NB4 (cell line): Measurements from ENCODE around the gene PLEKHA6.
"Not testable (repeated sequence)": the region's sequence is repeated elsewhere in the genome, so short reads cannot be mapped to it uniquely, and the experiment has no call there.

Experiments used
- DNase-seq: peaks from one replicate; pipeline ENCODE4 v3.0.0; 2010; ENCODE audit warnings: low read depth
- H3K4me3 ChIP-seq: one replicate; pipeline ENCODE4 v1.5.1; 2011; ENCODE audit warnings: mild to moderate bottlenecking, low read depth, low read length, moderate library complexity
- MYC ChIP-seq: IDR thresholded peaks from 2 replicates; pipeline ENCODE4 v1.6.1; 2011; ENCODE audit warnings: low read depth, low read length
- POLR2A ChIP-seq: IDR thresholded peaks from 2 replicates; pipeline ENCODE4 v1.6.1; 2011; ENCODE audit warnings: mild to moderate bottlenecking; ENCODE audit not compliant: insufficient read length; ENCODE audit errors: extremely low read depth
- TF ChIP-seq, protein P1 (sequence below): IDR thresholded peaks from 2 replicates; pipeline ENCODE4 v1.6.1; 2011; ENCODE audit warnings: low read depth, low read length
- TF ChIP-seq, protein P2 (sequence below): IDR thresholded peaks from one replicate; pipeline ENCODE4 v1.5.1; 2012; ENCODE audit warnings: low read depth, low read length

Gene PLEKHA6

DNA sequence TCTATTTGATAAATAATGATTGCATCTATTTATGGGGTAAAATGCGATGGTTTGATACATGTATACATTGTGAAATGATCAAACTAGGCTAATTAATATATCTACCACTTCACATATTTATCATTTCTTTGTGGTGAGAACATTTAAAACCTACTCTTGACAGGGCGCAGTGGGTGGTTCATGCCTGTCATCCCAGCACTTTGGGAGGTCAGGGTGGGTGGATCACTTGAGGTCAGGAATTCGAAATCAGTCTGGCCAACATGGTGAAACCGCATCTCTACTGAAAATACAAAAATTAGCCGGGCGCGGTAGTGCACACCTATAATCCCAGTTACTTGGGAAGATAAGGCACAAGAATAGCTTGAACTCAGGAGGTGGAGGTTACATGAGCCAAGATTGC is 25.3 kb downstream of the PLEKHA6 start:
- TF ChIP-seq MYC = no peak
- TF ChIP-seq, protein P1, sequence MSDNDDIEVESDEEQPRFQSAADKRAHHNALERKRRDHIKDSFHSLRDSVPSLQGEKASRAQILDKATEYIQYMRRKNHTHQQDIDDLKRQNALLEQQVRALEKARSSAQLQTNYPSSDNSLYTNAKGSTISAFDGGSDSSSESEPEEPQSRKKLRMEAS = no peak
- TF ChIP-seq, protein P2, sequence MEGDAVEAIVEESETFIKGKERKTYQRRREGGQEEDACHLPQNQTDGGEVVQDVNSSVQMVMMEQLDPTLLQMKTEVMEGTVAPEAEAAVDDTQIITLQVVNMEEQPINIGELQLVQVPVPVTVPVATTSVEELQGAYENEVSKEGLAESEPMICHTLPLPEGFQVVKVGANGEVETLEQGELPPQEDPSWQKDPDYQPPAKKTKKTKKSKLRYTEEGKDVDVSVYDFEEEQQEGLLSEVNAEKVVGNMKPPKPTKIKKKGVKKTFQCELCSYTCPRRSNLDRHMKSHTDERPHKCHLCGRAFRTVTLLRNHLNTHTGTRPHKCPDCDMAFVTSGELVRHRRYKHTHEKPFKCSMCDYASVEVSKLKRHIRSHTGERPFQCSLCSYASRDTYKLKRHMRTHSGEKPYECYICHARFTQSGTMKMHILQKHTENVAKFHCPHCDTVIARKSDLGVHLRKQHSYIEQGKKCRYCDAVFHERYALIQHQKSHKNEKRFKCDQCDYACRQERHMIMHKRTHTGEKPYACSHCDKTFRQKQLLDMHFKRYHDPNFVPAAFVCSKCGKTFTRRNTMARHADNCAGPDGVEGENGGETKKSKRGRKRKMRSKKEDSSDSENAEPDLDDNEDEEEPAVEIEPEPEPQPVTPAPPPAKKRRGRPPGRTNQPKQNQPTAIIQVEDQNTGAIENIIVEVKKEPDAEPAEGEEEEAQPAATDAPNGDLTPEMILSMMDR = no peak
- no peak for TF ChIP-seq POLR2A

DNA sequence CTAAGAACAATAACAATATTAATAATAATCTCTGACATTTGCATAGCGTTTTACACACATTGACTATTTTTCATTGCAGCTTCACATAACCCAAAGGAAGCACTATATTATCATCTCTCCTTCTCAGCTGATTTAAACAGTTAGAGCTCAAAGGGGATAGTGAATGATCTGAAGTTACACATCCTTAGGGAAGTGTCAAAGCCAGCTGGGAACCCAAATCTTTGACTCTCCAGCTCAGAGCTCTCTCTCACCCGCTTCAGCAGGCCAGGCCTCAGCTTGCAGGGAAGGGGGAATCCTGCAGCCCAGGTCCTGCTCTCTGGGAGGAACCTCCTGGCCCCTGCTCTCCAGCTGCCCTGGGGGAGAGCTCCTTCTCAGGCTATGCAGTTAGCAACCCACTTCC is 26.3 kb downstream of the PLEKHA6 start:
- no peak for DNase-seq
- TF ChIP-seq POLR2A (no peak), MYC (no peak)
- TF ChIP-seq, protein P2 = no peak
- TF ChIP-seq, protein P1 = no peak
- no peak overlapping the region for H3K4me3 ChIP-seq

More for the DNA sequence above, 25.3 kb downstream of the PLEKHA6 start:
- DNase-seq = no peak
- H3K4me3 ChIP-seq = no peak overlapping the region

DNA sequence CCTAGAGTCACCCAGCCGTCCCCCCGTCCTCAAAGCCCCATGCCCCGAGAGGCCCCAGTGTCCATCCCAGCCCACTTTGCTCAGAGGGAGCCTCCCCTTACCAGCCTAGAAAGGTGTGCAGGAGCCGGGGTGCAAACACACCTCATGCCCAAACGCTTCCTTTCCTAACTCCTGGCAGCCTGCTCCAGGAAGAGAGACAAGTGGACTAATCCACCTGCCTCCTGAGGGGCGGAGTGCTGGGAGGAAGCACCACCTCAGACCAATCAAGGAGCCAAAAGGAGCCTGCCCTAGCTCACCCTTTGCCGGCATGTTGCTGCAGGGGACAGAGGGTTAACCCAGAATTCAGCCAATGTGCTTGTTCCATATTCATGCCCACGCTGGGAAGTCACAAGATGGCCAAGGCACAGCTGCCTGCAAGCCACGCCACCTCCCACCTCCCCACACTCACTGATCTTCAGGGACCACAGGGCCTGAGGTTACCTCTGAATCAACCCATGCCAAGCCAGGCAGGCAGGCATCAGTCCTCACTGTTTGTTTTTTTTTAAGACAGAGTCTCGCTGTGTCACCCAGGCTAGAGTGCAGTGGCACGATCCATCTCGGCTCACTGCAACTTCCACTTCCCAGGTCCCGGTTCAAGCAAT is 27.8 kb downstream of the PLEKHA6 start:
- DNase-seq = no peak
- H3K4me3 ChIP-seq = no peak overlapping the region
- TF ChIP-seq MYC (no peak), POLR2A (no peak)
- TF ChIP-seq, protein P1 = no peak
- TF ChIP-seq, protein P2 = no peak

DNA sequence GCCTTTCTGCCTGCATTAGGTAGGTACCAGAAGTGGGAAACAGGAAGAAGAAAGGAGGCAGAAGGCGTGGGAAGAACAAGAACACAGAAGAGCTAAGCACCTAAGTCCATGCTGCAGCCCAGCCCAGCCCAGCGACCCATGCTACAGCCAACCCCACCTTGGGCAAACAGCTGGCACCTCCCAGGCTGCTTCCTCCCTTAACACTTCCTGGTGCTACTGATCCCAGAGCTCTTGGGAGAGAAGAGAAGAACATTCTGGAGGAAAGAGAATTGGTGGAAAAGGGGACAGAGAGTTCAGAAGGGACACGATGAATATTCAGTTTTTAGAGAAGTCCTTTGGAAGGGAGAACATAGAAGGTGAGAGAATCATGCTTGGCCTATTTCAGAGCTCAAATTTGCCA is 28.5 kb downstream of the PLEKHA6 start:
- TF ChIP-seq MYC = no peak
- no peak overlapping the region for H3K4me3 ChIP-seq
- DNase-seq = no peak

DNA sequence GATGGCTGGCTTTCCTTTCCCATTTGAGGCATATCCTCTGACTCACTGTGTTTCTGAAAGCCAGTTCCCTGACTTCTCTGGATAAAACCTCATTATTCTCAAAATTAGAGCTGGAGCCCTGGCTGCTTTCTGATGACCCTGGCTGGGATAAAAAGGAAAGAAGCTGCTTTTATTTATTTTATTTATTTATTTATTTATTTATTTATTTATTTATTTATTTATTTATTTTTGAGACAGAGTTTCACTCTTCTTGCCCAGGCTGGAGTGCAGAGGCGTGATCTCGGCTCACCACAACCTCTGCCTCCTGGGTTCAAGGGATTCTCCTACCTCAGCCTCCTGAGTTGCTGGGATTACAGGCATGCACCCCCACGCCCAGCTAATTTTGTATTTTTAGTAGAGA is 31.9 kb downstream of the PLEKHA6 start:
- DNase-seq, H3K4me3 ChIP-seq: not testable (repeated sequence)

DNA sequence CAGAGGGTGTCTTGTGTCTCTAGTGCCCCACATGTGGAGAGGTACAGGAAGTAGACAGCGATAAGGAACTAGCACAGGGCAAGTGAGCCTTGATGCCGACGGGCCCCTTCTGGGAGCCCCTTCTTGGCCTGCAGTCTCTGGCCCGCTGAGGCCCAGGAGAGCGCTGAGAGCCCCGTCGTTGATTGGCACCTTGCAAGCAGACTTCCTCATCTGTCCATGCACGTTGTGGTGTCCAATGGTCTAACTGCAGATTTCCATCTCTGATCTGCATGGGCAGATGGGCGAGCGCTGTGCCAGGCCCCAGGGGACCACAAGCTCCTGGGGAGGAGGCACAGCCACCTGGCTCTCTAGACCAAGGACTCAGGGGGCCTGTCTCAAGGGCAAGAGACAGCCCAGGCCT is 32.4 kb downstream of the PLEKHA6 start:
- TF ChIP-seq MYC (no peak), POLR2A (no peak)
- TF ChIP-seq, protein P2 = no peak
- TF ChIP-seq, protein P1 = no peak
- H3K4me3 ChIP-seq = no peak overlapping the region
- peak; percentile 5 for DNase-seq

DNA sequence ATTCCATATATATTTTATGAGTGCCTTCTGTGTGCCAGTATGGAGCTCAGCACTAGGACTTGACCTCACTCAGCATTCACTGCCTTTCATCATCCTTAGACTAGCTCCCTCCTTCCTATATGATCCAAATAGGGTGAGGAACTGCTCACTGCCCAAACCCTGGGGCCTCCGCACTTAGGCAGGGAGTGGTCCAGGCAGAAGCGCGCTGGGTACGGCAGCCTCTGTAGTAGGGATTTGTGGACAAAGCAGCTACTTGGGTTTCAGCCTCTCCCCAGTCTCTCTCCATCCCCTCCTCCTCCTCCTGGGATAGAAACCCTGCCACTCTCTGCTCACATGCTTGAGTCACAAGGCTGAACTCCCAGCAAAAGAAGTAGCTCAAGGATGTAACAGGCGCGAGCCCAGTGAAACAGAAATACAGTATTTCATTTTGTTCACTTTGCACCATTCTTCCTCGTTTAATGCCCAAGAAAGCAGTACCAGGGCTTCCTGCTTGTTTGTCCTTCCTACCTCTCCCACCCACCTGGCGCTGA is 32.9 kb downstream of the PLEKHA6 start:
- H3K4me3 ChIP-seq = no peak overlapping the region
- no peak for TF ChIP-seq POLR2A
- DNase-seq = no peak
